Measurements from ENCODE around the gene ATG101.

DNA sequence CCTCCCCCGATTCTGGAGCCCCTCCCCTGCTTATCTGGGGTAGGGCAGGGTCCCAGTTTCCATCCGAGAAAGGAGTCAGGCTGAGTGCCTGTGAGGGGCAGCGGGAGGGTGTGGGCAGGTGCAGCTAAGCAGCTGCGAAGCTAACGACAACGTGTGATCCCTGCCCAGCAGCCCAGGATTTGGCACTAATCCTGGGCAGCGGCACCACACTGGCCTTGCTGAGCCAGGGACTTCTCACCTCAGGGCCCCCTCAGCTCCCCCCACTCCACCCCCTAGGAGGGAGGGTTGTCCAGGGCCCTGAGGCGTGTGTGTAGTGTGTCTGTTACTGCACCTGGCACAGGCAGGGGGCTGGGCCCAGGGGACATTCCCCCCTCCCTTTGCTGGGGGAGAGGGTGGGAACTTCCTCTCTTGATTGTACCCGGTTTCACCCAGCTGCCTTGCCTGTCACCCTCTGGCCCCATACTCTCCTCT is 11.5 kb downstream of the ATG101 start:
- no peak for TF ChIP-seq POLR2A (IDR thresholded peaks at IDR 0.05)
- TF ChIP-seq CTCF (IDR thresholded peaks at IDR 0.05 in 4 of 5, conservative IDR thresholded peaks at IDR 0.05 in 1 of 5), result no peak
